GM23338 (cell line): Measurements from ENCODE around the gene ADI1. TPM values are rescaled to one million over a fixed set of nuclear protein-coding genes. Genes with fewer than 3 reads are reported as not detected.

Experiments
- ATAC-seq: fragments of 200-7000 bp; cut with Tn5 transposase; 3 replicates; pipeline ENCODE4 v1.9.1; 2020
- DNase-seq: peaks from one replicate; pipeline ENCODE4 v3.0.0-alpha.2; 2015; ENCODE audit warnings: low spot score
- H2AFZ ChIP-seq: fragments of 200-600 bp; sonication (generic); 2 replicates; pipeline ENCODE4 v1.8.0; 2016; ENCODE audit warnings: antibody characterized with exemption, mild to moderate bottlenecking, moderate library complexity
- H3F3A ChIP-seq: fragments of 200-600 bp; sonication (generic); replicated peaks from 2 replicates; pipeline ENCODE4 v1.8.0; 2017; ENCODE audit warnings: antibody characterized with exemption, mixed run types, low read depth
- H3K27ac ChIP-seq: fragments of 200-600 bp; sonication (generic); 2 replicates; pipeline ENCODE4 v1.6.1; 2016; ENCODE audit warnings: low read depth
- H3K27me3 ChIP-seq: fragments of 200-600 bp; sonication (generic); 2 replicates; pipeline ENCODE4 v1.8.0; 2016; ENCODE audit warnings: mild to moderate bottlenecking, mixed run types, moderate library complexity; ENCODE audit not compliant: insufficient read depth
- H3K36me3 ChIP-seq: fragments of 200-600 bp; sonication (generic); 2 replicates; pipeline ENCODE4 v1.8.0; 2016; ENCODE audit warnings: mild to moderate bottlenecking; ENCODE audit not compliant: insufficient read depth
- H3K4me1 ChIP-seq: fragments of 200-600 bp; sonication (generic); 2 replicates; pipeline ENCODE4 v1.8.0; 2016; ENCODE audit warnings: mild to moderate bottlenecking, moderate library complexity; ENCODE audit not compliant: insufficient read depth
- H3K4me2 ChIP-seq: fragments of 200-600 bp; sonication (generic); 2 replicates; pipeline ENCODE4 v1.7.1; 2017; ENCODE audit warnings: mixed run types
- H3K4me3 ChIP-seq: fragments of 200-600 bp; sonication (generic); 2 replicates; pipeline ENCODE4 v1.6.1; 2016; ENCODE audit warnings: mixed run types
- H3K79me2 ChIP-seq: fragments of 200-600 bp; sonication (generic); replicated peaks from 2 replicates; pipeline ENCODE4 v1.8.0; 2017; ENCODE audit warnings: mild to moderate bottlenecking; ENCODE audit not compliant: insufficient read depth
- H3K9me2 ChIP-seq: fragments of 200-600 bp; sonication (generic); 2 replicates; pipeline ENCODE4 v1.8.0; 2017; ENCODE audit not compliant: insufficient read depth
- H4K20me1 ChIP-seq: fragments of 200-600 bp; sonication (generic); replicated peaks from 2 replicates; pipeline ENCODE4 v1.8.0; 2017; ENCODE audit warnings: mild to moderate bottlenecking; ENCODE audit not compliant: insufficient read depth
- H3K27ac Mint-ChIP-seq: 2 replicates; pipeline ENCODE4 v1.8.0; 2020; ENCODE audit warnings: inconsistent platforms, mild to moderate bottlenecking, moderate library complexity, mixed read lengths
- H3K27me3 Mint-ChIP-seq: 3 replicates; pipeline ENCODE4 v1.8.0; 2022; ENCODE audit warnings: low read depth, mild to moderate bottlenecking, moderate library complexity, mixed read lengths, inconsistent platforms; ENCODE audit not compliant: insufficient read depth, poor library complexity
- H3K36me3 Mint-ChIP-seq: 3 replicates; pipeline ENCODE4 v1.8.0; 2021; ENCODE audit warnings: low read depth, mild to moderate bottlenecking, inconsistent platforms, moderate library complexity, mixed read lengths
- H3K4me1 Mint-ChIP-seq: 3 replicates; pipeline ENCODE4 v1.8.0; 2020; ENCODE audit warnings: mild to moderate bottlenecking, inconsistent platforms, mixed read lengths
- H3K4me3 Mint-ChIP-seq: 3 replicates; pipeline ENCODE4 v1.8.0; 2021; ENCODE audit warnings: moderate library complexity, mild to moderate bottlenecking, inconsistent platforms, mixed read lengths
- H3K9me3 Mint-ChIP-seq: 3 replicates; pipeline ENCODE4 v1.8.0; 2020; ENCODE audit warnings: moderate library complexity, mild to moderate bottlenecking, inconsistent platforms, mixed read lengths
- CREB1 ChIP-seq: fragments of 250-450 bp; sonication (Bioruptor Pico); IDR thresholded peaks from 2 replicates; pipeline ENCODE4 v1.5.0; 2020; ENCODE audit warnings: low read depth, mild to moderate bottlenecking, moderate library complexity
- CTCF ChIP-seq, 2 experiments: fragments of 200-600 bp in 1 of 2; sonication (generic) in 1 of 2; conservative IDR thresholded peaks; 2 replicates each; pipeline versions ENCODE4 v1.5.1 to v1.6.1; 2016 to 2017; ENCODE audit warnings: antibody characterized with exemption in 2 of 2, low read depth in 2 of 2, mild to moderate bottlenecking in 2 of 2, moderate library complexity in 1 of 2
- JUNB ChIP-seq: IDR thresholded peaks from one replicate; pipeline ENCODE4 v1.6.1; 2016; ENCODE audit warnings: antibody characterized with exemption; ENCODE audit not compliant: unreplicated experiment
- STAT1 ChIP-seq: IDR thresholded peaks from one replicate; pipeline ENCODE4 v1.6.1; 2016; ENCODE audit warnings: antibody characterized with exemption; ENCODE audit not compliant: unreplicated experiment
- ZNF462 ChIP-seq: fragments of 250-450 bp; sonication (Bioruptor Pico); IDR thresholded peaks from 2 replicates; pipeline ENCODE4 v1.5.0; 2020; ENCODE audit warnings: mild to moderate bottlenecking, moderate library complexity
- polyA plus RNA-seq: library from polyadenylated mRNA; unstranded; fragments of >200 nt; fragmentation: Nextera tagmentation; extraction: Ambion mirVana; gene quantifications from 2 replicates; pipeline ENCODE4 v1.2.1, GENCODE V29; 2016
- total RNA-seq: library from RNA; depleted of rRNA; stranded (reverse); fragments of >200 nt; shearing (Covaris generic); gene quantifications from 2 replicates; pipeline ENCODE4 v1.2.3, GENCODE V29; 2014

The ADI1 gene
- total and polyA plus RNA-seq, 2 experiments from 2014 or later, result 16.3 to 31.9 TPM

GRCh38 chr2:3465844-3466481 is 53.4 kb downstream of the ADI1 start:
- no peaks in the 10 kb centered on the region for H4K20me1 ChIP-seq
- no peaks in the 10 kb centered on the region for H3K9me2 ChIP-seq
- no peak overlapping the region for H3K4me2 ChIP-seq
- DNase-seq, result no peak
- peaks cover 30% of the 10 kb centered on the region for H3K36me3 Mint-ChIP-seq
- no peak overlapping the region for H3K4me3 ChIP-seq
- peaks cover 8% of the 10 kb centered on the region for H3K27me3 Mint-ChIP-seq
- peaks cover 30% of the 10 kb centered on the region for H3K4me1 Mint-ChIP-seq
- no peaks in the 10 kb centered on the region for H3K79me2 ChIP-seq
- H3K27me3 ChIP-seq, result no peaks in the 10 kb centered on the region
- no peak overlapping the region for H3K4me3 Mint-ChIP-seq
- no peaks in the 10 kb centered on the region for H3K9me3 Mint-ChIP-seq
- H2AFZ ChIP-seq, result no peak overlapping the region
- no peaks in the 10 kb centered on the region for H3K4me1 ChIP-seq
- no peak overlapping the region for H3K27ac ChIP-seq
- H3F3A ChIP-seq, result no peaks in the 10 kb centered on the region
- TF ChIP-seq JUNB (no peak), STAT1 (no peak), CTCF (conservative IDR thresholded peaks at IDR 0.05; ENCODE audit: low read depth in 2 of 2) (no peak), CREB1 (no peak), ZNF462 (no peak)
- H3K27ac Mint-ChIP-seq, result no peak overlapping the region
- ATAC-seq, result no peak
- H3K36me3 ChIP-seq, result no peaks in the 10 kb centered on the region
